ENCODE data around the gene SNX2.

- TF ChIP-seq FOXK2 (IDR thresholded peaks at IDR 0.05) (no peak), SP1 (IDR thresholded peaks at IDR 0.05) (no peak), SUZ12 (IDR thresholded peaks at IDR 0.05) (no peak)
Measured at GRCh38 chr5:122753500-122753899, 21.4 kb upstream of the SNX2 start.
